HG03558 (cell line): ENCODE measurements around the gene NMRAL1.

Experiments
- ATAC-seq: cut with Tn5 transposase; IDR thresholded peaks from one replicate; pipeline ENCODE4 v1.9.1; 2021; ENCODE audit warnings: moderate number of reproducible peaks; ENCODE audit not compliant: unreplicated experiment; ENCODE audit errors: extremely low read depth

Gene NMRAL1

GRCh38 chr16:4474192-4474961 is at the start of gene NMRAL1:
Gene NMRAL1, minus strand, starts transcription at chr16:4474625. Its CDS starts 493 bp downstream, at chr16:4474132.
- no peak for ATAC-seq

- ATAC-seq: no peak
Observed at GRCh38 chr16:4523686-4524085, 49.3 kb upstream of the NMRAL1 start.

GRCh38 chr16:4522051-4522581 is 47.7 kb upstream of the NMRAL1 start:
- no peak for ATAC-seq

- ATAC-seq: no peak
Observed at GRCh38 chr16:4520913-4521312, 46.5 kb upstream of the NMRAL1 start.

GRCh38 chr16:4519274-4520058 is 45.0 kb upstream of the NMRAL1 start:
- no peak for ATAC-seq

- ATAC-seq: no peak
Observed at GRCh38 chr16:4517812-4518680, 43.6 kb upstream of the NMRAL1 start.

GRCh38 chr16:4515611-4516233 is 41.3 kb upstream of the NMRAL1 start:
- no peak for ATAC-seq

- no peak for ATAC-seq
Observed at GRCh38 chr16:4514606-4515005, 40.2 kb upstream of the NMRAL1 start.

GRCh38 chr16:4513881-4514280 is 39.5 kb upstream of the NMRAL1 start:
- no peak for ATAC-seq

GRCh38 chr16:4513086-4513860 is 38.8 kb upstream of the NMRAL1 start:
- ATAC-seq: no peak

GRCh38 chr16:4512473-4512872 is 38.0 kb upstream of the NMRAL1 start:
- ATAC-seq: no peak

- ATAC-seq: no peak
Observed at GRCh38 chr16:4511441-4512082, 37.1 kb upstream of the NMRAL1 start.

GRCh38 chr16:4510747-4511426 is 36.5 kb upstream of the NMRAL1 start:
- no peak for ATAC-seq

GRCh38 chr16:4510131-4510530 is 35.7 kb upstream of the NMRAL1 start:
- ATAC-seq: no peak

GRCh38 chr16:4509420-4509819 is 35.0 kb upstream of the NMRAL1 start:
- no peak for ATAC-seq

GRCh38 chr16:4508806-4509205 is 34.4 kb upstream of the NMRAL1 start:
- no peak for ATAC-seq

GRCh38 chr16:4507588-4508345 is 33.3 kb upstream of the NMRAL1 start:
- ATAC-seq: no peak
